HCT116 (cell line): Measurements from ENCODE around the gene URI1. TPM values are rescaled to one million over a fixed set of nuclear protein-coding genes. Genes with fewer than 3 reads are reported as not detected.

Experiments used
- ATAC-seq: fragments of 200-7000 bp; cut with Tn5 transposase; 2 replicates; pipeline ENCODE4 v1.9.1; 2020; ENCODE audit warnings: mild to moderate bottlenecking, moderate library complexity
- BruUV-seq: library from RNA; stranded (reverse); fragments of 400-500 nt; replicated peaks from 2 replicates; lab custom pipeline; 2021; lab: Mats Ljungman, UMichigan
- CTCF ChIA-PET: fragments of 300-600 bp; sonication (Branson Sonifier 250); formaldehyde crosslinking; loops from one replicate; lab custom pipeline; 2021; ENCODE audit warnings: antibody characterized with exemption; lab: Charles Lee
- POLR2A ChIA-PET: fragments of 300-600, 350-600 bp; sonication (Branson Sonifier 250); formaldehyde crosslinking; loops from one replicate; lab custom pipeline; 2021; ENCODE audit warnings: antibody characterized with exemption; lab: Charles Lee
- RAD21 ChIA-PET, 2 experiments: fragments of 300-600 bp; sonication (Branson Sonifier 250); formaldehyde crosslinking; loops; one replicate each; lab custom pipeline; 2023; ENCODE audit warnings: low total read pairs in 2 of 2; ENCODE audit not compliant: uncharacterized antibody in 2 of 2, unreplicated experiment in 2 of 2, low non-redundant PET in 1 of 2; lab: Charles Lee
- DNase-seq: peaks from one replicate; pipeline ENCODE4 v3.0.0-alpha.2; 2010; ENCODE audit warnings: low read depth, low spot score
- H2AFZ ChIP-seq: fragments of 200-600 bp; shearing (Covaris generic), sonication (generic); 2 replicates; pipeline ENCODE4 v1.6.1; 2017; ENCODE audit warnings: low read depth, mixed run types, mixed read lengths, antibody characterized with exemption, low read length; ENCODE audit not compliant: poor library complexity, severe bottlenecking
- H3K27ac ChIP-seq: 2 replicates; pipeline ENCODE4 v1.5.1; 2012; ENCODE audit warnings: low read depth, low read length
- H3K27me3 ChIP-seq: fragments of 200-600 bp; sonication (generic); 2 replicates; pipeline ENCODE4 v1.6.1; 2016; ENCODE audit warnings: mixed run types, low read length, mixed read lengths; ENCODE audit not compliant: insufficient read depth
- H3K36me3 ChIP-seq, 2 experiments: fragments of 200-500 bp in 1 of 2; fragments of 200-600 bp in 1 of 2; sonication (Bioruptor generic) in 1 of 2; sonication (generic) in 1 of 2; 2 replicates each; pipeline versions ENCODE4 v1.5.1 to v1.6.1; 2014 to 2016; ENCODE audit warnings: low read length in 2 of 2, inconsistent platforms in 1 of 2, mixed read lengths in 1 of 2, mixed run types in 1 of 2; ENCODE audit not compliant: insufficient read depth in 2 of 2, control insufficient read depth in 1 of 2
- H3K4me1 ChIP-seq, 2 experiments: fragments of 200-600 bp in 1 of 2; sonication (generic) in 1 of 2; 2 replicates each; pipeline versions ENCODE4 v1.5.1 to v1.6.1; 2012 to 2017; ENCODE audit warnings: low read length in 2 of 2, inconsistent platforms in 1 of 2, mild to moderate bottlenecking in 1 of 2, mixed read lengths in 1 of 2, mixed run types in 1 of 2, moderate library complexity in 1 of 2; ENCODE audit not compliant: insufficient read depth in 2 of 2, control insufficient read depth in 1 of 2
- H3K4me2 ChIP-seq: fragments of 200-600 bp; sonication (generic); 2 replicates; pipeline ENCODE4 v1.6.1; 2017; ENCODE audit warnings: mixed run types, low read length, mixed read lengths
- H3K4me3 ChIP-seq, 2 experiments: fragments of 200-600 bp in 1 of 2; sonication (generic) in 1 of 2; replicated peaks in 1 of 2; 2 replicates each; pipeline ENCODE4 v1.5.1; 2011 to 2016; ENCODE audit warnings: low read length in 2 of 2, control low read depth in 1 of 2, low read depth in 1 of 2, mild to moderate bottlenecking in 1 of 2, mixed read lengths in 1 of 2, mixed run types in 1 of 2
- H3K79me2 ChIP-seq: fragments of 200-600 bp; sonication (generic); 2 replicates; pipeline ENCODE4 v1.6.1; 2017; ENCODE audit warnings: mild to moderate bottlenecking, mixed run types, low read length, moderate library complexity, mixed read lengths; ENCODE audit not compliant: insufficient read depth
- H3K9ac ChIP-seq: fragments of 200-600 bp; sonication (generic); 2 replicates; pipeline ENCODE4 v1.6.1; 2016; ENCODE audit warnings: low read length, mixed read lengths
- H3K9me2 ChIP-seq: fragments of 200-600 bp; sonication (generic), shearing (Covaris generic); 2 replicates; pipeline ENCODE4 v1.6.1; 2017; ENCODE audit warnings: mixed run types, mild to moderate bottlenecking, moderate library complexity; ENCODE audit not compliant: insufficient read depth
- H3K9me3 ChIP-seq, 2 experiments: fragments of 200-500 bp in 1 of 2; fragments of 200-600 bp in 1 of 2; sonication (Bioruptor generic) in 1 of 2; sonication (generic) in 1 of 2; 2 replicates each; pipeline ENCODE4 v1.6.1; 2014 to 2017; ENCODE audit warnings: low read length in 2 of 2, mixed read lengths in 2 of 2, inconsistent platforms in 1 of 2, low read depth in 1 of 2, mild to moderate bottlenecking in 1 of 2, mixed run types in 1 of 2, moderate library complexity in 1 of 2; ENCODE audit not compliant: control insufficient read depth in 1 of 2, insufficient read depth in 1 of 2
- H4K20me1 ChIP-seq: fragments of 200-600 bp; sonication (generic), shearing (Covaris generic); 2 replicates; pipeline ENCODE4 v1.6.1; 2017; ENCODE audit warnings: mixed run types, mild to moderate bottlenecking, moderate library complexity; ENCODE audit not compliant: insufficient read depth
- ATF3 ChIP-seq: IDR thresholded peaks from 2 replicates; pipeline ENCODE4 v1.6.1; 2012
- CBX3 ChIP-seq: IDR thresholded peaks from 2 replicates; pipeline ENCODE4 v1.6.1; 2012; ENCODE audit warnings: low read depth
- CEBPB ChIP-seq: IDR thresholded peaks from 2 replicates; pipeline ENCODE4 v1.6.1; 2012; ENCODE audit warnings: low read depth
- EGR1 ChIP-seq: IDR thresholded peaks from 2 replicates; pipeline ENCODE4 v1.6.1; 2012; ENCODE audit warnings: low read depth
- EZH2phosphoT487 ChIP-seq: fragments of 200-600 bp; IDR thresholded peaks from 2 replicates; pipeline ENCODE4 v1.6.1; 2018; ENCODE audit warnings: antibody characterized with exemption, borderline replicate concordance
- FOSL1 ChIP-seq: IDR thresholded peaks from 2 replicates; pipeline ENCODE4 v1.6.1; 2012; ENCODE audit warnings: low read depth
- JUND ChIP-seq: IDR thresholded peaks from 2 replicates; pipeline ENCODE4 v1.6.1; 2012
- POLR2A ChIP-seq: IDR thresholded peaks from 2 replicates; pipeline ENCODE4 v1.7.0; 2011; ENCODE audit warnings: borderline replicate concordance; ENCODE audit not compliant: insufficient read depth, insufficient read length; ENCODE audit errors: extremely low read depth
- RAD21 ChIP-seq: IDR thresholded peaks from 2 replicates; pipeline ENCODE4 v1.6.1; 2012; ENCODE audit warnings: low read depth, mild to moderate bottlenecking
- SIN3A ChIP-seq: IDR thresholded peaks from 2 replicates; pipeline ENCODE4 v1.6.1; 2012; ENCODE audit warnings: low read depth
- SP1 ChIP-seq: IDR thresholded peaks from 2 replicates; pipeline ENCODE4 v1.6.1; 2012; ENCODE audit warnings: low read depth
- SRF ChIP-seq: IDR thresholded peaks from 2 replicates; pipeline ENCODE4 v1.6.1; 2012; ENCODE audit warnings: low read depth
- TCF7L2 ChIP-seq: IDR thresholded peaks from 2 replicates; pipeline ENCODE4 v1.7.0; 2011; ENCODE audit warnings: borderline replicate concordance, inconsistent platforms; ENCODE audit not compliant: insufficient read depth, insufficient read length; ENCODE audit errors: extremely low read depth
- YY1 ChIP-seq: IDR thresholded peaks from 2 replicates; pipeline ENCODE4 v1.6.1; 2011; ENCODE audit warnings: low read length, low read depth, moderate library complexity, mild to moderate bottlenecking; ENCODE audit not compliant: insufficient replicate concordance; ENCODE audit errors: extremely low read depth
- ZBTB33 ChIP-seq: IDR thresholded peaks from 2 replicates; pipeline ENCODE4 v1.6.1; 2011; ENCODE audit warnings: mild to moderate bottlenecking, low read length, moderate library complexity; ENCODE audit not compliant: insufficient replicate concordance; ENCODE audit errors: extremely low read depth
- ZFX ChIP-seq: fragments of 450-650 bp; IDR thresholded peaks from 2 replicates; pipeline ENCODE4 v1.6.1; 2017
- ZNF274 ChIP-seq: fragments of 200-500 bp; sonication (Bioruptor generic); IDR thresholded peaks from 2 replicates; pipeline ENCODE4 v1.6.1; 2014; ENCODE audit warnings: mild to moderate bottlenecking, low read depth, low read length, inconsistent platforms
- intact Hi-C: fragments of 100-400 bp; cut with micrococcal nuclease; formaldehyde crosslinking; loops from 2 replicates; pipeline ENCODE4 v1.10.0; 2022
- total RNA-seq: library from RNA; stranded (reverse); gene quantifications from one replicate; pipeline ENCODE4 v1.2.1, GENCODE V29; 2021; ENCODE audit not compliant: unreplicated experiment

The URI1 gene
- total RNA-seq, 1 experiment from 2014 or later: 51.4 TPM

- ChIA-PET RAD21 (no interaction called here), CTCF (no interaction called here), POLR2A (no interaction called here)
- H3K4me3 ChIP-seq: no peak overlapping the region
- no peak overlapping the region for H3K4me2 ChIP-seq
- no peaks in the 10 kb centered on the region for H3K9me3 ChIP-seq
- H3K27me3 ChIP-seq: no peaks in the 10 kb centered on the region
- H3K4me1 ChIP-seq: no peaks in the 10 kb centered on the region
- TF ChIP-seq ZBTB33 (no peak), ZFX (no peak), FOSL1 (no peak)
- DNase-seq (no peak), ATAC-seq (no peak)
- intact Hi-C loops: no loop called here
- peaks cover 99% of the 10 kb centered on the region for H3K79me2 ChIP-seq
- no peak overlapping the region for H2AFZ ChIP-seq
- no peaks in the 10 kb centered on the region for H3K9me2 ChIP-seq
- no peaks in the 10 kb centered on the region for H3K36me3 ChIP-seq
- peaks cover 31% of the 10 kb centered on the region for H4K20me1 ChIP-seq
- H3K27ac ChIP-seq: no peak overlapping the region
- no TSS peak for BruUV-seq
- no peak overlapping the region for H3K9ac ChIP-seq
These were observed 29.0 kb downstream of the URI1 start for GRCh38 chr19:29971002-29971401.

- peaks cover 28% of the 10 kb centered on the region for H4K20me1 ChIP-seq
- POLR2A ChIA-PET: no interaction called here
These were observed 29.6 kb downstream of the URI1 start for GRCh38 chr19:29971648-29972047.

More at GRCh38 chr19:29971648-29972047, 29.6 kb downstream of the URI1 start:
- RAD21 ChIA-PET: no interaction called here
- Histone ChIP-seq H3K36me3 (no peaks in the 10 kb centered on the region), H3K4me3 (no peak overlapping the region), H3K79me2 (peaks cover 99% of the 10 kb centered on the region), H3K9ac (no peak overlapping the region), H3K27ac (no peak overlapping the region), H3K4me1 (no peaks in the 10 kb centered on the region), H3K9me3 (no peaks in the 10 kb centered on the region), H2AFZ (no peak overlapping the region), H3K9me2 (no peaks in the 10 kb centered on the region), H3K4me2 (no peak overlapping the region), H3K27me3 (no peaks in the 10 kb centered on the region)
- CTCF ChIA-PET: no interaction called here
- TF ChIP-seq EZH2phosphoT487 (no peak), ZFX (no peak), RAD21 (no peak), SRF (no peak), SP1 (no peak), JUND (no peak), ZNF274 (no peak), POLR2A (no peak), SIN3A (no peak), CEBPB (no peak), FOSL1 (no peak), CBX3 (no peak), TCF7L2 (no peak), EGR1 (no peak), YY1 (no peak), ATF3 (no peak)
- intact Hi-C loops: no loop called here
- no peak for ATAC-seq
- DNase-seq: no peak
- no TSS peak for BruUV-seq
